Measurements from ENCODE around the gene FBXO17. TPM values are rescaled to one million over a fixed set of nuclear protein-coding genes. Genes with fewer than 3 reads are reported as not detected.

The FBXO17 gene
- total and polyA plus RNA-seq, 2 donors (not counting 3 experiments of a cell fraction or from before 2014, with no cell fraction given): 21.8 to 23.8 TPM

DNA sequence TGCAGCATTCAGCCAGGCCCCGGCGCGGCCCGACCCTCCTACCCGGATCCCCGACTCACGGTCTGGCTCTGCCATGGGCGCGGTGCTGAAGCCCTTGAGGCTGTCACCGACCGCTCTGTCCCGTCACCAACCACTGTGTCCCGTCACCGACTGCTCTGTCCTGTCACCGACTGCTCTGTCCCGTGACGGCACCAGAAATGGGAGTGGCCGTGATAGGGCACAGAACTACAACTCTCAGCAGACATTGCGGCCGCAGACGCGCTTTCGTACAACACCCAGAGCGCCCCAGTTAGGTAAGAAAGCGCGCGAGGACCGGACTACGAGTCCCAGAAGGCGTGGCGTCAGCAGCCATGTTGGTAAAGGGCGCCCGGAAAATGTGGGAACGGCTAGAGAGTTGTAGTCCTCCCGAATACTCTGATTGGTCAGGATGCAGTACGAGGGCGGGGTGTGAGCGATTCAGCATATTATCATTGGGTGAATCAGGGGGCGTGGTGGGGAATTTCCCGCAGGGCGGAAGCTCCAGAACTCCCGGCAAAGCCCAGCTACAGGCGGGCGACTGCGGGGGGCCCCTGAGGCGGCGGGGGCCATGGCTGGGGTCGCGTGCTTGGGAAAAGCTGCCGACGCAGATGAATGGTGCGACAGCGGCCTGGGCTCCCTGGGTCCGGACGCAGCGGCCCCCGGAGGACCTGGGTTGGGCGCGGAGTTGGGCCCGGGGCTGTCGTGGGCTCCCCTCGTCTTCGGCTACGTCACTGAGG, 75.9 kb downstream of the FBXO17 start, which contains the start of the genes NFKBIB and SIRT2:
Gene NFKBIB, plus strand, starts transcription at position 523 of the 755 bp plus-strand sequence. Its CDS starts 64 bp downstream, at position 587.
Gene SIRT2, minus strand, starts transcription at position 172 of the 755 bp plus-strand sequence. Its CDS starts 97 bp downstream, at position 75.
- Histone ChIP-seq H3K9me3 (replicated peaks; ENCODE audit: control insufficient read depth, insufficient read depth, low read length) (no peaks in the 10 kb centered on the region), H3K4me3 (replicated peaks in 1 of 3; ENCODE audit: insufficient read depth in 1 of 3, low read depth in 1 of 3, low read length in 3 of 3) (peak within 1 kb of the TSS; percentile 73 to 83 (median 82)), H3K27me3 (ENCODE audit: control insufficient read depth in 2 of 2, insufficient read depth in 2 of 2, low read length in 2 of 2) (no peaks in the 10 kb centered on the region), H2AFZ (ENCODE audit: low read depth, low read length) (peak within 1 kb of the TSS; percentile 89), H3K4me1 (ENCODE audit: control insufficient read depth, extremely low read depth, insufficient read depth, low read length) (peaks cover 22% of the 10 kb centered on the region), H3K79me2 (ENCODE audit: control insufficient read depth, insufficient read depth, low read length) (peaks cover 5% of the 10 kb centered on the region), H4K20me1 (replicated peaks; ENCODE audit: control insufficient read depth, extremely low read depth, insufficient read depth, low read length) (no peaks in the 10 kb centered on the region), H3K27ac (ENCODE audit: insufficient read depth, low read depth, low read length) (peak within 1 kb of the TSS; percentile 86), H3K36me3 (ENCODE audit: control insufficient read depth in 2 of 2, extremely low read depth in 1 of 2, insufficient read depth in 2 of 2, low read length in 2 of 2) (peaks cover 0 to 2% of the 10 kb centered on the region in 2 experiments), H3K4me2 (ENCODE audit: insufficient read depth, low read length) (peak within 1 kb of the TSS; percentile 99), H3K9ac (replicated peaks; ENCODE audit: extremely low read depth, insufficient read depth, low read length) (peak within 1 kb of the TSS; percentile 91), H3K9me1 (replicated peaks; ENCODE audit: control insufficient read depth, extremely low read depth, insufficient read depth, low read length) (no peaks in the 10 kb centered on the region)
- CTCF ChIA-PET: interaction anchor here (0.9 to 2.4 kb wide), 12 partner anchors 12 to 497 kb away, joined by 3 to 16 read pairs (median 6); partner anchors contain the start of genes CCER2, FAM98C, MRPS12 and SARS2
- FAIRE-seq (peak; percentile 99), DNase-seq (ENCODE audit: low read depth, low spot score) (peak; percentile 100)
- dilution Hi-C loops (cut with MboI; ENCODE audit: extremely low pct_ligation_motif_present, low sequenced_read_pairs): no loop called here
- POLR2A ChIA-PET: interaction anchor here (0.6 to 1.0 kb wide), 2 partner anchors 10 to 48 kb away, joined by 3 read pairs; no protein-coding TSS in a partner anchor
- intact Hi-C loops (cut with micrococcal nuclease): loop anchor here (1.0 kb wide), 2 partner anchors 31 to 49 kb away; partner anchors contain the start of genes MRPS12 and SARS2
- no TSS peak for BruUV-seq (replicated peaks)
- TF ChIP-seq, protein P1, sequence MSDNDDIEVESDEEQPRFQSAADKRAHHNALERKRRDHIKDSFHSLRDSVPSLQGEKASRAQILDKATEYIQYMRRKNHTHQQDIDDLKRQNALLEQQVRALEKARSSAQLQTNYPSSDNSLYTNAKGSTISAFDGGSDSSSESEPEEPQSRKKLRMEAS (IDR thresholded peaks at IDR 0.05; ENCODE audit: insufficient read depth, insufficient read length): no peak
- TF ChIP-seq POLR2A (IDR thresholded peaks at IDR 0.05; ENCODE audit: low read depth, low read length): peak; percentile 43

DNA sequence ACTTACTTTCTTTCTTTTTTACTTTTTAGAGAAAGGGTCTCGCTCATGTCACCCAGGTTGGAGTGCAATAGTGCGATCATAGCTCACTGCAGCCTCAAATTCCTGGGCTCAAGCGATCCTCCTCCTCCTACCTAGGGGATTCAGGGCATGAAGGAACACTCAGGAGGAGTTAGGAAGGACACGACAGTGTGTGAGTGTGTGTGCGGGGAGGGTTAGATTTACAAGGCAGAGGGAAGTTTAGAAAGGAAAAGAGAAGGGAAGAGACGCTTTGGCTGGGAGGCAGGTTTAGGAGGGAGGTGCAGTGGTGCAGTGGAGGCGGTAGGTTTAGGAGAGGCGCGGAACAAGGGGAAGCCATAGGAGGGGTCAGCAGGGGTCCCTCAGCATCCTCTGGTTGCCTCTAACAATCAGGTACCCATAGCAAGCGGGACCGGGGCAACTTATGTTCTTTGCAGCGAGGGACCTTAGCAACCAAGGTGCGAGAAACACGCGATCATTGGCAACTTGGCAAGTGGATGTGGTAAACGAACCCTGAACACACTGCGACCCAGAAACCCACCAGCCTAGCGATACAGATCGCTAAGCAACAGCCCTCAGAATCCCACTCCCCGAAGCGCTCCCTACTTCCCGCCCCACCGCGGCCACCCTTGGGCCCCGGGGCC, 76.6 kb downstream of the FBXO17 start:
- Histone ChIP-seq H4K20me1 (replicated peaks; ENCODE audit: control insufficient read depth, extremely low read depth, insufficient read depth, low read length) (no peaks in the 10 kb centered on the region), H2AFZ (ENCODE audit: low read depth, low read length) (peak overlapping the region; percentile 89), H3K9me1 (replicated peaks; ENCODE audit: control insufficient read depth, extremely low read depth, insufficient read depth, low read length) (no peaks in the 10 kb centered on the region), H3K36me3 (ENCODE audit: control insufficient read depth in 2 of 2, extremely low read depth in 1 of 2, insufficient read depth in 2 of 2, low read length in 2 of 2) (no peaks in the 10 kb centered on the region), H3K4me1 (ENCODE audit: control insufficient read depth, extremely low read depth, insufficient read depth, low read length) (peaks cover 22% of the 10 kb centered on the region), H3K79me2 (ENCODE audit: control insufficient read depth, insufficient read depth, low read length) (peaks cover 5% of the 10 kb centered on the region), H3K4me3 (replicated peaks in 1 of 3; ENCODE audit: insufficient read depth in 1 of 3, low read depth in 1 of 3, low read length in 3 of 3) (peak overlapping the region; percentile 49 to 82 (median 53)), H3K4me2 (ENCODE audit: insufficient read depth, low read length) (peak overlapping the region; percentile 62), H3K9me3 (replicated peaks; ENCODE audit: control insufficient read depth, insufficient read depth, low read length) (no peaks in the 10 kb centered on the region), H3K9ac (replicated peaks; ENCODE audit: extremely low read depth, insufficient read depth, low read length) (peak overlapping the region; percentile 73), H3K27ac (ENCODE audit: insufficient read depth, low read depth, low read length) (peak overlapping the region; percentile 86), H3K27me3 (ENCODE audit: control insufficient read depth in 2 of 2, insufficient read depth in 2 of 2, low read length in 2 of 2) (no peaks in the 10 kb centered on the region)
- TSS peak; percentile 49 for BruUV-seq (replicated peaks)
- intact Hi-C loops (cut with micrococcal nuclease) (loop anchor here (1.0 kb wide), 2 partner anchors 31 to 49 kb away; partner anchors contain the start of genes MRPS12 and SARS2), dilution Hi-C loops (cut with MboI; ENCODE audit: extremely low pct_ligation_motif_present, low sequenced_read_pairs) (no loop called here)
- FAIRE-seq (peak; percentile 18), DNase-seq (ENCODE audit: low read depth, low spot score) (no peak)
- no peak for TF ChIP-seq EZH2 (IDR thresholded peaks at IDR 0.05; ENCODE audit: borderline replicate concordance, low read depth, low read length, severe bottlenecking)
- TF ChIP-seq JUN (IDR thresholded peaks at IDR 0.05; ENCODE audit: borderline replicate concordance, insufficient read depth, insufficient read length, low read depth): no peak
- TF ChIP-seq FOS (IDR thresholded peaks at IDR 0.05; ENCODE audit: borderline replicate concordance, insufficient read depth, low read length): no peak
- no peak for TF ChIP-seq GATA2 (IDR thresholded peaks at IDR 0.05; ENCODE audit: insufficient read depth, insufficient read length, low read depth, low read length)
- TF ChIP-seq POLR2AphosphoS5 (IDR thresholded peaks at IDR 0.05; ENCODE audit: insufficient read depth, low read depth, low read length): no peak
- TF ChIP-seq, protein P2, sequence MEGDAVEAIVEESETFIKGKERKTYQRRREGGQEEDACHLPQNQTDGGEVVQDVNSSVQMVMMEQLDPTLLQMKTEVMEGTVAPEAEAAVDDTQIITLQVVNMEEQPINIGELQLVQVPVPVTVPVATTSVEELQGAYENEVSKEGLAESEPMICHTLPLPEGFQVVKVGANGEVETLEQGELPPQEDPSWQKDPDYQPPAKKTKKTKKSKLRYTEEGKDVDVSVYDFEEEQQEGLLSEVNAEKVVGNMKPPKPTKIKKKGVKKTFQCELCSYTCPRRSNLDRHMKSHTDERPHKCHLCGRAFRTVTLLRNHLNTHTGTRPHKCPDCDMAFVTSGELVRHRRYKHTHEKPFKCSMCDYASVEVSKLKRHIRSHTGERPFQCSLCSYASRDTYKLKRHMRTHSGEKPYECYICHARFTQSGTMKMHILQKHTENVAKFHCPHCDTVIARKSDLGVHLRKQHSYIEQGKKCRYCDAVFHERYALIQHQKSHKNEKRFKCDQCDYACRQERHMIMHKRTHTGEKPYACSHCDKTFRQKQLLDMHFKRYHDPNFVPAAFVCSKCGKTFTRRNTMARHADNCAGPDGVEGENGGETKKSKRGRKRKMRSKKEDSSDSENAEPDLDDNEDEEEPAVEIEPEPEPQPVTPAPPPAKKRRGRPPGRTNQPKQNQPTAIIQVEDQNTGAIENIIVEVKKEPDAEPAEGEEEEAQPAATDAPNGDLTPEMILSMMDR (IDR thresholded peaks at IDR 0.05; ENCODE audit: extremely low read depth in 1 of 2, insufficient read depth in 1 of 2, low read depth in 1 of 2, low read length in 2 of 2): no peak
- TF ChIP-seq POLR2A (IDR thresholded peaks at IDR 0.05; ENCODE audit: low read depth, low read length): no peak
- TF ChIP-seq, protein P1 (IDR thresholded peaks at IDR 0.05; ENCODE audit: insufficient read depth, insufficient read length): no peak
- TF ChIP-seq MYC (IDR thresholded peaks at IDR 0.05; ENCODE audit: low read depth, low read length): no peak
- ChIA-PET CTCF (interaction anchor here (1.6 kb wide), 1 partner anchor 11 kb away, joined by 4 read pairs; no protein-coding TSS in a partner anchor), POLR2A (no interaction called here)

Measured in endothelial cell of umbilical vein (primary cell).